ENCODE data around the gene CRK. TPM values are rescaled to one million over a fixed set of nuclear protein-coding genes. Genes with fewer than 3 reads are reported as not detected.
"Not testable (repeated sequence)": the region's sequence is repeated elsewhere in the genome, so short reads cannot be mapped to it uniquely, and the experiment has no call there.

CRK gene
- polyA plus RNA-seq, 5 donors = 51.4 to 61.2 (median 54.1) TPM

DNA sequence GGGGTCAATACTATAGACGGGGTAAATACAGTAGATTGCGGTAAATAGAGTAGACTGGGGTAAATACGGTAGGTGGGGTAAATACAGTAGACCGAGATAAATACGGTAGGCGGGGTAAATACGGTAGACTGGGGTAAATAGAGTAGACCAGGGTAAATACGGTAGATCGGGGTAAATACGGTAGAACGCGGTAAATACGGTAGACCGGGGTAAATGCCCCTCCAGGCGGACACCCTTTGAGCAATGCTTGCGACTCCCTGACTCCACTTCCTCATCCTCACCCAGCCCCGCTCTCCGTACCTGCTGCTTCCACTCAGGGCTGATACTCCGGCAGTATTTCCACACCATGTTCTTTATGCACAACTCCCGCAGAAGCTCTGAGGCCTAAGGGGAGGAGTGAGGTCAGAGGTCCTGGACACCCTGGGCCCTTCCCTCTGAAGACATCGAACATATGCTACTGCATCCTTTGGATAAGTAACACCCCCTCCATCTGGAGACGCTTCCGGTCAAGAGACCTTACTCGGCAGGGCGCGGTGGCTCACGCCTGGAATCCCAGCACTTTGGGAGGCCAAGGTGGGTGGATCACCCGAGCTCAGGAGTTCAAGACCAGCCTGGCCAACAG lies 13.3 kb upstream of the CRK start:
- no peak for DNase-seq

- DNase-seq = no peak
These were observed 12.0 kb upstream of the CRK start for GRCh38 chr17:1467898-1468492.

- DNase-seq = no peak
These were observed 11.2 kb upstream of the CRK start for GRCh38 chr17:1467258-1467657.

DNA sequence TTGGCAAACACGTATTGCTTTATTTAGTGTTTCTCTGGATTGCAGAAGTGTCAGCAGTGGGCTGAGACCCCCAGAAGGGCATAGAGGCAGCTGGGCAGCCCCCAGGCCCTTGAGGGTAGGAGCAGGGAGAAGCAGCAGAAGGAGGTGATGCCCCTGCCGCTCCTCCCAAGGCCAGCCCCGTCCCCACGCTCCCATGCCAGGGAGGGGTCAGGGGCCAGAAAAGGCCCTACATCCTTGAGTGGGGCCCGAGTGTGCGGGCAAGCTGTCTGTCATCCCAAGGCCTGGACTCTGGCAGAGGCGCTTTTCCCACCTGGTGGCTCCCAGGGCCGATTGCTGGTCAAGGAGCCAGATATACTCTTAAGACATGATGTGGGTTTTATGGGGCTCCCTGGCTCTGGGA lies 8.2 kb upstream of the CRK start:
- DNase-seq = no peak

- DNase-seq = no peak
These were observed 6.4 kb upstream of the CRK start for GRCh38 chr17:1462164-1463112.

DNA sequence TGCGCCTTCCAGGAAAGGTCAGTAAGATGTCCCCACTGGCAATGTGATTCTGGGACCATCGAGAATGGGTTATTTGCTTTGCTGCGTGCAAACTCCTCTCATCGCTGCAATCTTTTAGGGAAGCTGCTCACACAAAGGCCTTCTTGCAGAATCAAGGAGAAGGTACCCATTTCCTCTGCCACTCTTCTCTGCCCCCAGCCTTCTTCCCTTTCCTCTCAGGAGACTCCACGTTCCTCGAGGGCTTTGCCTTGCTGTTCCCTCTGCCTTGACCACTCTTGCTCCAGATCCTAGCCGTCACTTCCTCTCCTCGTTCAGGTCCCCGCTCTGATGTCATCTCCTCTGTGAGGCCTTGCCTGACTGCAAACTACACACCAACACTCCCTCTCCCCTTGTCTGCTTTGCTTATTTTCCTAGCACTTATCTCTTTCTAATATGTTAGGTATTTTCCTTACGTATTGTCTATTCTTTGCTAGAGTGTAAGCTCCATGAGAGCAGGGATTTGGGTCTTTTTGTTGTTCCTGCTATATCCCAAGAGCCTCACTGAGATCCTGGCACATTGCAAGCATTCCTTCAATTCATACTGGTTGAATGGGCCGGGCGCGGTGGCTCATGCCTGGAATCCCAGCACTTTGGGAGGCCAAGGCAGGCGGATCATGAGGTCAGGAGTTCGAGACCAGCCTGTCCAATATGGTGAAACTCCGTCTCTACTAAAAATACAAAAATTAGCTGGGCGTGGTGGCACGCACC lies 5.3 kb upstream of the CRK start:
- DNase-seq = no peak

- DNase-seq = no peak
These were observed 4.2 kb upstream of the CRK start for GRCh38 chr17:1460233-1460632.

DNA sequence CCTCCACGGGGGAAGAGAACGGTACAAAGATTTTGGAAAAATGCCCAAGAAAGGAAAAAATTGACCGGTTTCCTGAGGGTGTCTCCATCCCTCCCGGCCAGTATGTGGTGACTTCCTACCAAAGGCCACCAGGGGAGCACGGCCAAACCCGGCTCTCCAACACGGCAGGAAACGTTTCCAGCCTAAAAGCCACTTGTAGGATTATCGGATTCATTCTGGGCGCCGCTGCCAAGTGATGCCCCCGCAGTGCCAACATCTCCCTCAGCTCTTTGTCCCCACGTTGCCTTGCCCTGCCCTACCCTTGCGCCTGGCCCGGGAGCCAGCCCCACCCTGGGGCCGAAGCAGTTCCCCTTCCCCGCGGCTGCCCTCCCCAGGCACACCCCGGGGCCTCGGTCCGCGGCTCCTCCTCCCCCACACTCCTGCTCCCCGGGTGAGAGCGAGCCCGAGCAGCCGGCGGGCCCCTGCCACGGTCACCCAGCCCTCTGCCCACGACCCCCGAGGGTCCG lies 688 bp downstream of the CRK start:
- peak; percentile 48 to 56 for DNase-seq

- no peak for DNase-seq
These were observed 1.5 kb downstream of the CRK start for GRCh38 chr17:1454541-1454940.

DNA sequence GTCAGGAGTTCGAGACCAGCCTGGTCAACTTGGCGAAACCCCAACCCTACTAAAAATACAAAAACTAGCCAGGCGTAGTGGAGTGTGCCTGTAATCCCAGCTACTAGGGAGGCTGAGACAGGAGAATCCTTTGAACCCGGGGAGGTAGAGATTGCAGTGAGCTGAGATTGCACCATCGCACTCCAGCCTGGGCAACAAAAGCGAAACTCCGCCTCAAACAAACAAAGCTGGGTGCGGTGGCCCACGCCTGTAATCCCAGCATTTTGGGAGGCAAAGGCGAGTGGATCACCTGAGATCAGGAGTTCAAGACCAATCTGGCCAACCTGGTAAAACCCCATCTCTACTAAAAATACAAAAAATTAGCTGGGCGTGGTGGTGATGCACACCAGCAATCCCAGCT lies 2.3 kb downstream of the CRK start:
- DNase-seq = not testable (repeated sequence)

DNA sequence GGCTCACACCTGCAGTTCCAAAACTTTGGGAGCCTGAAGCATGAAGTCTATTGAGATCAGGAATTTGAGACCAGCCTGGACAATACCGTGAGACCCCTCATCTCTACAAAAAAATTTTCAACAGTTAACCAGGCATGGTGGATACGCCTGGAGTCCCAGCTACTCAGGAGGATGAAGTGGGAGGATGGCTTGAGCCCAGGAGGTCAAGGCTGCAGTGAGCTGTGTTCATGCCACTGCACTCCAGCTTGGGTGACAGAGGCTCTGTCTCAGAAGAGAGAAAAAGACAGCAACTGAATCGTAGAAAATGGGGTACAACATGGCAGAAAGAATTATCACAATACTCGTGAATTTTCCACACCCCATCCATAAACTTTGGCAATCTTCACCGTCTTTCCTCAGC lies 3.2 kb downstream of the CRK start:
- no peak for DNase-seq

DNA sequence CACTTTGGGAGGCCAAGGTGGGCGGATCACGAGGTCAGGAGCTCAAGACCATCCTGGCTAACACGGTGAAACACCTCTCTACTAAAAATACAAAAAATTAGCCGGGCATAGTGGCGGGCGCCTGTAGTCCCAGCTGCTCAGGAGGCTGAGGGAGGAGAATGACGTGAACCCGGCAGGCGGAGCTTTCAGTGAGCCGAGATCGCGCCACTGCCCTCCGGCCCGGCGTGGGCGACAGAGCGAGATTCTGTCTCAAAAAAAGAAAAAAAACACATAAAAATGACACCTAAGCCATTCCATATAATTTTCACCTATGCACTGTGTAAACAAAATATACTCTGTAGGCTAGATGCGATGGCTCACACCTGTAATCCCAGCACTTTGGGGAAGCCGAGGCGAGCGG lies 5.8 kb downstream of the CRK start:
- not testable (repeated sequence) for DNase-seq

GRCh38 chr17:1449412-1449967 lies 6.5 kb downstream of the CRK start:
- DNase-seq = no peak

GRCh38 chr17:1447052-1447451 lies 9.0 kb downstream of the CRK start:
- DNase-seq = no peak

DNA sequence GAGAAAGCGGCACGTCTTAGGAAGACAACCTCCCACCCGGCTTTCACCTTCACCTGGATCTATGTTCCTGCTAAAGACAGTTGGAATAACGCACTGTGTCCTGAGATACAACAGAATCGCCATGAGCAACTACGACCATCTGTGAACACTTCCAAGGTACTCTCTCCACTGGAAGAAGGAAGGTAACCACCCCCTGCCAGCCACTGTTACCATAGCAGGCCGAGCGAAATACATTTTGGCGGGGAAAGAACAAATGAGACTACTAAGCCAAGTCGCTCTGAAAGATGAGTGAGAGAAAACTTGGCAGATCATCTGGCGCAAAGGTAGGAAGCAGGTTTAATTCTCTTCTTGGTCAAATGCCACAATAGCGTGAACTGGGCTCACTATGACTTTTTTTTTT lies 9.8 kb downstream of the CRK start:
- DNase-seq = no peak

GRCh38 chr17:1445695-1446094 lies 10.3 kb downstream of the CRK start:
- DNase-seq = not testable (repeated sequence)

DNA sequence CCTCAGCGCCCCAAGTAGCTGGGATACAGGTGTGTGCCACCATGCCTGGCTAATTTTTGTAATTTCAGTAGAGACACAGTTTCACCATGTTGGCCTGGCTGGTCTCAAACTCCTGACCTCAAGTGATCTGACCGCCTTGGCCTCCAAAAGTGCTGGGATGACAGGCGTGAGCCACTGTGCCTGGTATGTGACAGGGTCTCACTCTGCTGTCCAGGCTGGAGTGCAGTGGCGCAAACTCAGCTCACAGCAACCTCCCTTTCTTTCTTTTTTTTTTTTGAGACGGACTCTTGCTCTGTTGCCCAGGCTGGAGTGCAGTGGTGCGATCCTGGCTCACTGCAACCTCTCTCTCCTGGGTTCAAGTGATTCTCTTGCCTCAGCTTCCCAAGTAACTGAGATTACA lies 13.3 kb downstream of the CRK start:
- not testable (repeated sequence) for DNase-seq

GRCh38 chr17:1442187-1442586 lies 13.8 kb downstream of the CRK start:
- no peak for DNase-seq

- DNase-seq = no peak
These were observed 15.1 kb downstream of the CRK start for GRCh38 chr17:1440921-1441320.

GRCh38 chr17:1438593-1439083 lies 17.4 kb downstream of the CRK start:
- no peak for DNase-seq

- no peak for DNase-seq
These were observed 20.7 kb downstream of the CRK start for GRCh38 chr17:1435326-1435725.

Data from right lung (tissue), 5 donors.